HG03457 (cell line): ENCODE measurements around the gene OSBPL8.
A peak's percentile ranks its signal among the peaks of the same experiment; 100 is the strongest.
"Not testable (repeated sequence)": the region's sequence is repeated elsewhere in the genome, so short reads cannot be mapped to it uniquely, and the experiment has no call there.

Source experiments
- ATAC-seq: cut with Tn5 transposase; IDR thresholded peaks from one replicate; pipeline ENCODE4 v1.9.1; 2021; ENCODE audit warnings: moderate number of reproducible peaks; ENCODE audit not compliant: unreplicated experiment

The OSBPL8 gene

GRCh38 chr12:76529226-76529918, 30.2 kb downstream of the OSBPL8 start:
- ATAC-seq, result no peak

GRCh38 chr12:76523408-76523807, 36.2 kb downstream of the OSBPL8 start:
- ATAC-seq, result no peak

DNA sequence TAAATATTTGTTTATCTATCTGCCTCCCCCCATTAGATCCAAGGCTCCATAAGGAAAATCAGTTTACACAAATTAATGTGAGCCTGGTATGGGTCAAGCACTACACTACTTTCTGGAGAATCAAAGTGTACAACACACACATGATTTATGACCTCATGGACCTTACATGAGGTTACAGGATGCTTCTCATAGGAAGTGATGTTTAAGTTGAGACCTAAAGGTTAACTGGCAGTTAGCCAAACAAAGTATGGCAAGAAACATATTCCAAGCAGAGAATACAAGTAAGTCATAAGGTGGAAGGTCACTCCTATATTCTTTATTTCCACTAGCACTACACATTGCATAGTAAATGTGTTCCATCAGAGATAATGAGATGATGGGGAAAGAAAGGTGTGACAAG, 39.2 kb downstream of the OSBPL8 start:
- no peak for ATAC-seq

DNA sequence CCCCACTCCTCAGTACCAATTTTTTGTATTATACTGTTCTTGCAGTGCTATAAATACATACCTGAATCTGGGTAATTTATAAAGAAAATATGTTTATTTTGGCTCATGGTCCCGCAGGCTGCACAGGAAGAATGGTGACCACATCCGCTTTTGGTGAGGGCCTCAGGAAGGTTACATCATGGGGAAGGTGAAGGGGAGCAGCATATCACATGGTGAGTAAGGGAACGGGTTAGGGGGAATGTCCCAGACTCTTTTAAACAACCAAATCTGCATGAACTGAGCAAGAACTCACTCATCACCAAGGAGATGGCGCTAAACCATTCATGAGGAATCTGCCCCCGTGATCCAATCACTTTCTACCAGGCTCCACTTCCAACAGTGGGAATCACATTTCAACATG, 40.0 kb downstream of the OSBPL8 start:
- no peak for ATAC-seq

- ATAC-seq, result no peak
Observed at GRCh38 chr12:76518699-76519098, 40.9 kb downstream of the OSBPL8 start.

- no peak for ATAC-seq
Observed at GRCh38 chr12:76515271-76515670, 44.3 kb downstream of the OSBPL8 start.

GRCh38 chr12:76511116-76511716, 48.4 kb downstream of the OSBPL8 start:
- peak; percentile 79 for ATAC-seq

DNA sequence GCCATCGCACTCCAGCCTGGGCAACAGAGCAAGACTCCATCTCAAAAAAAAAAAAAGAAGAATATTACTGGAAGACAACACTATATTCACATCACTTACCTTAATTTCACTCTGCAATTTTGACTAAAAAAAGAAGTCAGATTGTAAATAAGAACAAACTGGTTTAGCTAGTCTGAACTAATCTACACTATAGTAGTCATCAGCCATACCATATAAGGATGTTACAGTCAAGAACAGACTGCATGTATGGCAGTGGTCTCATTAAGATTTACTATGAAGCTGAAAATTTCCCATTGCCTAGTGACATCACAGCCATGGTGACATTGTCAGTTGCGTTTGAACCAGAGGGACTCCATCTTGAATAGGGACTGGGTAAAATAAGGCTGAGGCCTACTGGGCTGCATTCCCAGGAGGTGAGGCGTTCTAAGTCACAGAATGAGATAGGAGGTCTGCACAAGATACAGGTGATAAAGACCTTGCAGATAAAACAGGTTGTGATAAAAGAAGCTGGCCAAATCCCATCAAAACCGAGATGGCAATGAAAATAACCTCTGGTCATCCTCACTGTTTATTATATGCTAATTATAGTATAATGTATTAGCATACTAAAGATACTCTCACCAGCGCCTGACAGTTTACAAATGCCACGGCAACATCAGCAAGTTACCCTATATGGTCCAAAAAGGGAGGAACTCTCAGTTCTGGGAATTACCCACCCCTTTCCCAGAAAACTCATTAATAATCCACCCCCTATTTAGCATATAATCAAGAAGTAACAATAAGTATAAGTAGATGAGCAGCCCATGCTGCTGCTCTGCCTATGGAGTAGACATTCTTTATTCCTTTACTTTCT, 51.2 kb downstream of the OSBPL8 start:
- ATAC-seq, result no peak

DNA sequence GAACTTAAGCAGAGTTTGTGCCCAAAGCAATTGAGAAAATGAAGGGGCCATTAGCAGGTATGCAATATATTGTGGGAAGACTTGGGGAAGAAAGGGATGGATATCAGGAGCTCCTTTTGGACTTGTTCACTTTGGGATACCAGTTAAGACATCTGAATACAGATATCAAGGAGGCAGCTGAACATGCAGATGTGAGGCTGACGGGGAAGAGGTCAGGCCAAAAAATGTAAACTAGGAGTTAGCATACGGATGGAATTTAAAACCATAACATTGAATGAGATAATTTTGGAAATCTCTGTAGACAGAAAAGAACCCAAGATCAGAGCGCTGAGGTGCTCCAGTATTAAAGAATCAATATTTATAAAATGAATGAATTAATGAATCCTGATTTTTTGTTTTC, 53.4 kb downstream of the OSBPL8 start:
- no peak for ATAC-seq

DNA sequence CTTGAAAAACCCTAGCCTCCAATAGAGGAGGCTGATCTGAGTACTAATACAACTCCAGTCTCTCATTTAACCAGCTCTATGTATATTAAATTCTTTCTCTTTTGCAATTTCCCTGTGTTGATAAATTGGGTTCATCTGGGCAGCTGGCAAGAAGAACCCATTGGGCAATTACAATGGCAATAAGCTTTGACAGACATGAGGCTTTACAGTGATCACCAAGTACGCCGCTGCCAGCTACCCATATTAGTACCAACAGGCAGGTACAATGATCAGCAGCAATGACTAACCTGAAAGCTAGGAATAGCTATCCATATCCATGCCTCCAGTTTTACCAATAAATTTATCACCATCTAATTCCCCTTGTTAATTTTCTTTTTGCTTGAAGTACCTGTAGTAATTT, 54.5 kb downstream of the OSBPL8 start:
- ATAC-seq, result no peak

GRCh38 chr12:76504606-76505005, 55.0 kb downstream of the OSBPL8 start:
- ATAC-seq, result no peak

DNA sequence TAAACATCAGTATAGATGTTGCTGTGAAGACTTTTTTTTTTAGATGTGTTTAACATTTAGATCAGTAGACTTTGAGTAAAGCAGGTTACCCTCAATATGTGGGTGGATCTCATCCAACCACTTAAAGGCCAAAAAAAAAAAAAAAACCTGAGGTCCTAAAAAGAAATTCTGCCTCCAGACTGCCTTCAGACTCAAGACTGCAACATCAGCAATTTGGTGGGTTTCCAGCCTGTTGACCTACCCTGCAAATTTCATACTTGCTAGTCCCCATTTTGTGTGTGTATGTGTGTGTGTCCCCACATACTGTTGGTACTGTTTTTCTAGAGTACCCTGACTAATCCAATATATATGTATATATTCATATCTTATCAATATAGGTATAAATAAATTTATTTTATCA, 55.6 kb downstream of the OSBPL8 start:
- ATAC-seq, result no peak

- ATAC-seq, result no peak
Observed at GRCh38 chr12:76501390-76501789, 58.2 kb downstream of the OSBPL8 start.

DNA sequence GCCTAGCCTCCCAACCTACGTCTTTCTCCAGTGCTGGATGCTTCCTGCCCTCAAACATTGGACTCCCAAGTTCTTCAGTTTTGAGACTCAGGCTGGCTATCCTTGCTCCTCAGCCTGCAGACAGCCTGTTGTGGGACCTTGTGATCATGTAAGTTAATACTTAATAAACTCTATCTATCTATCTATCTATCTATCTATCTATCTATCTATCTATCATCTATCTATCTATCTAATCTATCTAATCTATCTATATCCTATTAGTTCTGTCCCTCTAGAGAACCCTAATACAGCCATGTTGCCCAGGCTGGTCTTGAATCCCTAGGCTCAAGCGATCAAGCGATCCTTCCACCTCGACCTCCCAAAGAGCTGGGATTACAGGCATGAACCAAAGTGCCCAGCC, 60.4 kb downstream of the OSBPL8 start:
- not testable (repeated sequence) for ATAC-seq

GRCh38 chr12:76495556-76495955, 64.0 kb downstream of the OSBPL8 start:
- no peak for ATAC-seq

GRCh38 chr12:76491292-76491691, 68.3 kb downstream of the OSBPL8 start:
- no peak for ATAC-seq

GRCh38 chr12:76490763-76491162, 68.8 kb downstream of the OSBPL8 start:
- ATAC-seq, result no peak

GRCh38 chr12:76489737-76490136, 69.8 kb downstream of the OSBPL8 start:
- ATAC-seq, result no peak

DNA sequence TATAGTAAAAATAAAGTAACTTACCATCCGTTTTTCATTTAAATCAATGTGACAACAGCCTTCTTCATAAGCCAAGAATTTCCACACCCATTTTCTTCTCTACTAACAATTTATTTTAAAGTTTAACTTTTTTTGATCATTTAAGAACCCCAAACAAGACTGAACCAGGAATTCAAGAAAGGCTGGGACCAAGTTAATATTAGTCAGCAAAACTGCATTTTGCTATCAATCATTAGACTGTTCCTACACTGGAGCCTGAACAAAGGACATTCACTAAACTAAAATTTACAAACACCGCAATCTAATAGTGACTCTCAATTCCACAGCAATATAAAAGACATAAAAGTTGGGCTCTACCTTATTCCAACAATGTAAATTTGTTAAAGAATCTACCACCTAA, 73.6 kb downstream of the OSBPL8 start:
- no peak for ATAC-seq

GRCh38 chr12:76480796-76481195, 78.8 kb downstream of the OSBPL8 start:
- ATAC-seq, result no peak

DNA sequence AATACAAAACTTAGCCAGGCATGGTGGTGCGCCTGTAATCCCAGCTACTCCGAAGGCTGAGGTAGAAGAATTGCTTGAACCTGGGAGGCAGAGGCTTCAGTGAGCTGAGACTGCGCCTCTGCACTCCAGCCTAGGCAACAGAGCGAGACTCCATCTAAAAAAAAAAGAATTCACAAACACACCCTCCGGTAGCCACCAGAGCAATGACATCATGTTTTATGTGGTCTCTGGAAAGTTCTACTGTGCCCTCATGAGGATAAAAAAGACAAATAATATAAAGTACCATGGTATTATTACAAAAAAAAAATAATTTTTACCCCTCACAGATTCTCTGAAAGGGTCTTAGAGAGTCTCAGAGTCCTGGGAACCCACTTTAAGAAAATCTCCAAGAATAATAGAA, 81.5 kb downstream of the OSBPL8 start:
- no peak for ATAC-seq

DNA sequence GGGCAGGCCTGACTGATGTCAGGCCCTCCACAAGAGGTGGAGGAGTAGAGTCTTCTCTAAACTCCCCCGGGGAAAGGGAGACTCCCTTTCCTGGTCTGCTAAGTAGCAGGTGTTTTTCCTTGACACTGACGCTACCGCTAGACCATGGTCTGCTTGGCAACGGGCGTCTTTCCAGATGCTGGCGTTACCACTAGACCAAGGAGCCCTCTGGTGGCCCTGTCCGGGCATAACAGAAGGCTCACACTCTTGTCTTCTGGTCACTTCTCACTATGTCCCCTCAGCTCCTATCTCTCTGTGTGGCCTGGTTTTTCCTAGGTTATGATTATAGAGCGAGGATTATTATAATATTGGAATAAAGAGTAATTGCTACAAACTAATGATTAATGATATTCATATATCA, 86.7 kb downstream of the OSBPL8 start:
- not testable (repeated sequence) for ATAC-seq
